ENCODE data around the gene CSPG4. TPM values are rescaled to one million over a fixed set of nuclear protein-coding genes. Genes with fewer than 3 reads are reported as not detected.
"Not testable (repeated sequence)": the region's sequence is repeated elsewhere in the genome, so short reads cannot be mapped to it uniquely, and the experiment has no call there.

The CSPG4 gene
- total and polyA plus RNA-seq, 2 of the 13 experiments (the other 11 are each of a cell fraction or from before 2014, with no cell fraction given) = 0.01 to 0.04 TPM

- not testable (repeated sequence) for H3K9ac ChIP-seq (ENCODE audit: insufficient read depth, low read depth, low read length); H4K20me1 ChIP-seq (ENCODE audit: insufficient read depth, low read length); H2AFZ ChIP-seq (ENCODE audit: low read length); H3K27ac ChIP-seq (ENCODE audit: extremely low read length, insufficient read depth, low read length); H3K4me3 ChIP-seq (replicated peaks in 1 of 3; ENCODE audit: insufficient read depth in 1 of 3, low read depth in 2 of 3, low read length in 3 of 3); H3K79me2 ChIP-seq (ENCODE audit: insufficient read depth, low read length); H3K9me3 ChIP-seq (ENCODE audit: low read length); H3K36me3 ChIP-seq (replicated peaks in 1 of 2; ENCODE audit: control insufficient read depth in 1 of 2, insufficient read depth in 2 of 2, low read length in 2 of 2); H3K4me2 ChIP-seq (ENCODE audit: low read depth, low read length); BruUV-seq (replicated peaks); TF ChIP-seq MAZ (IDR thresholded peaks at IDR 0.05; ENCODE audit: borderline replicate concordance, low read depth, low read length)
- ATAC-seq = peak; percentile 81
- FAIRE-seq = peak; percentile 83
- CTCF ChIA-PET (ENCODE audit: low intra/inter-chr PET ratio, low total read pairs) = interaction anchor here (1.3 kb wide), 1 partner anchor 59 kb away, joined by 3 read pairs; no protein-coding TSS in a partner anchor
- intact Hi-C loops (cut with micrococcal nuclease; ENCODE audit: unreplicated experiment) = loop anchor here (10.0 kb wide), 1 partner anchor 321 kb away; the partner anchor contains the start of gene MAN2C1
- Histone ChIP-seq H3K4me1 (ENCODE audit: insufficient read depth, low read length) (peaks cover 29% of the 10 kb centered on the region), H3K27me3 (ENCODE audit: control insufficient read depth in 1 of 2, insufficient read depth in 2 of 2, low read length in 2 of 2) (peaks cover 6 to 21% of the 10 kb centered on the region in 2 experiments)
- POLR2A ChIA-PET = interaction anchor here (1.7 kb wide), 1 partner anchor 46 kb away, joined by 5 read pairs; the partner anchor contains the start of gene IMP3
- WGBS (ENCODE audit: low lambda C conversion rate) = 17% methylated on average over 6 of the region's 14 CpGs
- DNase-seq (ENCODE audit: low spot score) = peak; percentile 58
- in situ Hi-C loops (cut with HindIII; ENCODE audit: extremely low pct_ligation_motif_present, low pct_unique_long_range_greater_than_20kb) = loop anchor here (10.0 kb wide), 1 partner anchor 119 kb away; no protein-coding TSS in a partner anchor
- TF ChIP-seq TEAD3 (CRISPR knock-in tag; optimal IDR thresholded peaks at IDR 0.05; ENCODE audit: borderline replicate concordance) (peak; percentile 32), HMGXB4 (CRISPR knock-in tag; IDR thresholded peaks at IDR 0.05; ENCODE audit: borderline replicate concordance in 1 of 2, low read depth in 1 of 2) (peak; percentile 41 to 46; a peak in 1 of 4 replicates), MAZ (CRISPR knock-in tag; IDR thresholded peaks at IDR 0.05; ENCODE audit: low read depth) (peak; percentile 54; the same call in 1 of the 2 replicates), FOXO1 (CRISPR knock-in tag; IDR thresholded peaks at IDR 0.05) (peak; percentile 57; the same call in 1 of the 2 replicates), ZNF883 (CRISPR knock-in tag; IDR thresholded peaks at IDR 0.05; ENCODE audit: not compliant biosample characterization) (peak; percentile 53), ZNF768 (CRISPR knock-in tag; IDR thresholded peaks at IDR 0.05) (0 out of 2 replicates have a peak, but pooled peaks have one; percentile 8), PATZ1 (CRISPR knock-in tag; IDR thresholded peaks at IDR 0.05) (0 out of 2 replicates have a peak, but pooled peaks have one; percentile 14), ZNF687 (CRISPR knock-in tag; IDR thresholded peaks at IDR 0.05) (0 out of 2 replicates have a peak, but pooled peaks have one; percentile 38), RAD21 (CRISPR knock-in tag; IDR thresholded peaks at IDR 0.05) (peak; percentile 48; the same call in 1 of the 2 replicates), STAG1 (CRISPR knock-in tag; IDR thresholded peaks at IDR 0.05) (peak; percentile 75), KDM3A (CRISPR knock-in tag; IDR thresholded peaks at IDR 0.05; ENCODE audit: low read depth) (0 out of 2 replicates have a peak, but pooled peaks have one; percentile 48), FOSL2 (CRISPR knock-in tag; IDR thresholded peaks at IDR 0.05) (0 out of 2 replicates have a peak, but pooled peaks have one; percentile 21), ZNF740 (CRISPR knock-in tag; IDR thresholded peaks at IDR 0.05) (0 out of 2 replicates have a peak, but pooled peaks have one; percentile 31), ERF (CRISPR knock-in tag; IDR thresholded peaks at IDR 0.05) (peak; percentile 49; the same call in 1 of the 2 replicates)
Observed at GRCh38 chr15:75686212-75686642, 26.4 kb downstream of the CSPG4 start.

Data from HepG2 (cell line).